ENCODE measurements around the gene MARCHF6. TPM values are rescaled to one million over a fixed set of nuclear protein-coding genes. Genes with fewer than 3 reads are reported as not detected.

Gene MARCHF6
- total and polyA plus RNA-seq, 9 of the 15 experiments (the other 6 are each of a cell fraction or from before 2014, with no cell fraction given): 74.1 to 456 (median 116) TPM

- TF ChIP-seq SFPQ (IDR thresholded peaks at IDR 0.05; ENCODE audit: low read depth, low read length) (no peak), SRSF9 (IDR thresholded peaks at IDR 0.05; ENCODE audit: borderline replicate concordance, low read depth, low read length) (no peak), ZNF592 (IDR thresholded peaks at IDR 0.05) (peak; percentile 94), YBX1 (IDR thresholded peaks at IDR 0.05) (no peak), HEY1 (CRISPR knock-in tag; IDR thresholded peaks at IDR 0.05; ENCODE audit: borderline replicate concordance) (no peak), MEF2A (IDR thresholded peaks at IDR 0.05; ENCODE audit: control insufficient read depth, low read depth, low read length) (no peak), HSF4 (CRISPR knock-in tag; IDR thresholded peaks at IDR 0.05; ENCODE audit: borderline replicate concordance) (no peak), ZNF316 (IDR thresholded peaks at IDR 0.05) (no peak; the same call in 1 of the 2 replicates), STAT6 (CRISPR knock-in tag; IDR thresholded peaks at IDR 0.05) (no peak), ZNF384 (IDR thresholded peaks at IDR 0.05; ENCODE audit: low read depth, low read length) (no peak), TFAM (CRISPR knock-in tag; conservative IDR thresholded peaks at IDR 0.05) (no peak), FOXP4 (CRISPR knock-in tag; IDR thresholded peaks at IDR 0.05; ENCODE audit: borderline replicate concordance) (no peak), XRCC4 (IDR thresholded peaks at IDR 0.05; ENCODE audit: extremely low read depth, insufficient read depth, insufficient read length) (no peak), PCBP1 (IDR thresholded peaks at IDR 0.05; ENCODE audit: low read depth, low read length, poor library complexity, severe bottlenecking) (no peak), ASH1L (IDR thresholded peaks at IDR 0.05; ENCODE audit: borderline replicate concordance, low read depth, partially characterized antibody) (no peak)
Observed at GRCh38 chr5:10317825-10318682, 35.4 kb upstream of the MARCHF6 start (continued).
